H9 (cell line): ENCODE measurements around the gene LIPC. TPM values are rescaled to one million over a fixed set of nuclear protein-coding genes. Genes with fewer than 3 reads are reported as not detected.

ENCODE experiments used
- DNase-seq: peaks from one replicate; pipeline ENCODE4 v3.0.0-alpha.2; 2017
- H2AFZ ChIP-seq: one replicate; pipeline ENCODE4 v1.6.1; 2013; ENCODE audit warnings: mild to moderate bottlenecking, low read length, control low read depth, moderate library complexity
- H2AK5ac ChIP-seq: 2 replicates; pipeline ENCODE4 v1.6.1; 2013; ENCODE audit warnings: low read length, control low read depth, mixed read lengths; ENCODE audit not compliant: insufficient read length
- H2BK120ac ChIP-seq: one replicate; pipeline ENCODE4 v1.6.1; 2013; ENCODE audit warnings: low read depth, mild to moderate bottlenecking, low read length, control low read depth, inconsistent platforms; ENCODE audit not compliant: poor library complexity, severe bottlenecking
- H2BK12ac ChIP-seq: 2 replicates; pipeline ENCODE4 v1.6.1; 2013; ENCODE audit warnings: low read length, control low read depth, mixed read lengths, low read depth; ENCODE audit not compliant: insufficient read length
- H2BK15ac ChIP-seq: 2 replicates; pipeline ENCODE4 v1.6.1; 2013; ENCODE audit warnings: low read depth, low read length, control low read depth
- H2BK20ac ChIP-seq: one replicate; pipeline ENCODE4 v1.6.1; 2013; ENCODE audit warnings: low read depth, mild to moderate bottlenecking, low read length, control low read depth, inconsistent platforms; ENCODE audit not compliant: poor library complexity, severe bottlenecking
- H2BK5ac ChIP-seq: 2 replicates; pipeline ENCODE4 v1.6.1; 2013; ENCODE audit warnings: low read length, control low read depth, mixed read lengths; ENCODE audit not compliant: insufficient read length
- H3K14ac ChIP-seq: 2 replicates; pipeline ENCODE4 v1.6.1; 2013; ENCODE audit warnings: low read length, control low read depth; ENCODE audit not compliant: insufficient read depth
- H3K18ac ChIP-seq: 2 replicates; pipeline ENCODE4 v1.6.1; 2013; ENCODE audit warnings: low read depth, mild to moderate bottlenecking, mixed read lengths, low read length, control low read depth; ENCODE audit not compliant: insufficient read length
- H3K23ac ChIP-seq: 2 replicates; pipeline ENCODE4 v1.6.1; 2013; ENCODE audit warnings: low read length, control low read depth, mixed read lengths, low read depth; ENCODE audit not compliant: insufficient read length
- H3K23me2 ChIP-seq: 2 replicates; pipeline ENCODE4 v1.6.1; 2013; ENCODE audit warnings: low read depth, mild to moderate bottlenecking, mixed read lengths, low read length, control low read depth; ENCODE audit not compliant: insufficient read length, poor library complexity, severe bottlenecking
- H3K27ac ChIP-seq: 2 replicates; pipeline ENCODE4 v1.5.1; 2013; ENCODE audit warnings: low read length, control low read depth, mixed read lengths, low read depth; ENCODE audit not compliant: insufficient read length
- H3K27me3 ChIP-seq: 2 replicates; pipeline ENCODE4 v1.6.1; 2013; ENCODE audit warnings: low read length, control low read depth, inconsistent platforms; ENCODE audit not compliant: insufficient read depth
- H3K4ac ChIP-seq: 2 replicates; pipeline ENCODE4 v1.6.1; 2013; ENCODE audit warnings: low read depth, mild to moderate bottlenecking, control low read depth, inconsistent platforms, low read length, moderate library complexity
- H3K4me1 ChIP-seq: 2 replicates; pipeline ENCODE4 v1.6.1; 2013; ENCODE audit warnings: low read length, control low read depth, inconsistent platforms; ENCODE audit not compliant: insufficient read depth
- H3K4me2 ChIP-seq: 2 replicates; pipeline ENCODE4 v1.6.1; 2013; ENCODE audit warnings: low read length, control low read depth, mixed read lengths; ENCODE audit not compliant: insufficient read length, insufficient read depth
- H3K56ac ChIP-seq: 2 replicates; pipeline ENCODE4 v1.6.1; 2013; ENCODE audit warnings: low read depth, mild to moderate bottlenecking, mixed read lengths, low read length, control low read depth; ENCODE audit not compliant: insufficient read length
- H3K79me1 ChIP-seq: 2 replicates; pipeline ENCODE4 v1.6.1; 2013; ENCODE audit warnings: low read depth, mild to moderate bottlenecking, moderate library complexity, low read length, control low read depth, inconsistent platforms; ENCODE audit not compliant: insufficient read depth, poor library complexity, severe bottlenecking
- H3K79me2 ChIP-seq: 2 replicates; pipeline ENCODE4 v1.6.1; 2013; ENCODE audit warnings: low read length, control low read depth, inconsistent platforms; ENCODE audit not compliant: insufficient read depth
- H3K9ac ChIP-seq: 2 replicates; pipeline ENCODE4 v1.6.1; 2013; ENCODE audit warnings: low read length, control low read depth, mixed read lengths; ENCODE audit not compliant: insufficient read length; ENCODE audit errors: extremely low read depth
- H3K9me3 ChIP-seq: one replicate; pipeline ENCODE4 v1.6.1; 2013; ENCODE audit warnings: low read depth, low read length, inconsistent platforms; ENCODE audit not compliant: control insufficient read depth
- H3T11ph ChIP-seq: one replicate; pipeline ENCODE4 v1.6.1; 2013; ENCODE audit warnings: mild to moderate bottlenecking, low read length, control low read depth, inconsistent platforms
- H4K20me1 ChIP-seq: one replicate; pipeline ENCODE4 v1.6.1; 2013; ENCODE audit not compliant: control insufficient read depth, insufficient read length, insufficient read depth
- H4K5ac ChIP-seq: 2 replicates; pipeline ENCODE4 v1.6.1; 2013; ENCODE audit warnings: low read depth, mild to moderate bottlenecking, mixed read lengths, low read length, control low read depth; ENCODE audit not compliant: insufficient read length
- H4K8ac ChIP-seq: replicated peaks from 2 replicates; pipeline ENCODE4 v1.6.1; 2013; ENCODE audit warnings: low read length, control low read depth, mixed read lengths, low read depth; ENCODE audit not compliant: insufficient read length
- H4K91ac ChIP-seq: 2 replicates; pipeline ENCODE4 v1.6.1; 2013; ENCODE audit warnings: low read depth, mild to moderate bottlenecking, moderate library complexity, mixed read lengths, low read length, control low read depth; ENCODE audit not compliant: insufficient read length
- H3K27ac Mint-ChIP-seq, 3 experiments: 2 replicates in 2 of 3; 3 replicates in 1 of 3; pipeline ENCODE4 v1.8.0; 2020 to 2021; ENCODE audit warnings: mixed read lengths in 3 of 3, mild to moderate bottlenecking in 1 of 3, moderate library complexity in 1 of 3
- H3K27me3 Mint-ChIP-seq: 2 replicates; pipeline ENCODE4 v1.8.0; 2021; ENCODE audit warnings: low read depth, mild to moderate bottlenecking, moderate library complexity, mixed read lengths
- H3K36me3 Mint-ChIP-seq, 3 experiments: 2 replicates in 2 of 3; 3 replicates in 1 of 3; pipeline ENCODE4 v1.8.0; 2020 to 2021; ENCODE audit warnings: low read depth in 3 of 3, mixed read lengths in 3 of 3; ENCODE audit not compliant: insufficient read depth in 1 of 3
- H3K4me1 Mint-ChIP-seq, 2 experiments: 2 replicates each; pipeline ENCODE4 v1.8.0; 2020; ENCODE audit warnings: mixed read lengths in 2 of 2
- H3K4me3 Mint-ChIP-seq, 2 experiments: 2 replicates in 1 of 2; 3 replicates in 1 of 2; pipeline ENCODE4 v1.8.0; 2020 to 2021; ENCODE audit warnings: mild to moderate bottlenecking in 2 of 2, mixed read lengths in 2 of 2, moderate library complexity in 1 of 2
- H3K9me3 Mint-ChIP-seq, 2 experiments: 2 replicates in 1 of 2; 3 replicates in 1 of 2; pipeline ENCODE4 v1.8.0; 2020; ENCODE audit warnings: mild to moderate bottlenecking in 2 of 2, mixed read lengths in 2 of 2, moderate library complexity in 1 of 2
- CTCF ChIP-seq: fragments of 200-600 bp; sonication (generic); conservative IDR thresholded peaks from 3 replicates; pipeline ENCODE4 v1.8.0; 2021; ENCODE audit warnings: antibody characterized with exemption, mild to moderate bottlenecking
- WGBS: extraction: QIAGEN DNeasy Blood & Tissue Kit; methylation state at CpG from one replicate; pipeline ENCODE4 v1.1.7; 2013; ENCODE audit warnings: missing lambda C conversion rate, low lambda C conversion rate, mixed read lengths; ENCODE audit not compliant: insufficient read length; ENCODE audit errors: extremely low coverage; 5-methylcytosine and 5-hydroxymethylcytosine counted together
- total RNA-seq: library from RNA; stranded (reverse); gene quantifications from 2 replicates; pipeline ENCODE4 v1.2.1, GENCODE V29; 2021

LIPC gene
- total RNA-seq, 1 experiment from 2014 or later, result not detected

- no peak overlapping the region for H3K56ac ChIP-seq
- H3K4me2 ChIP-seq, result no peak overlapping the region
- no peaks in the 10 kb centered on the region for H4K20me1 ChIP-seq
- H2AFZ ChIP-seq, result no peak overlapping the region
- no peak overlapping the region for H3K23ac ChIP-seq
- no peak overlapping the region for H2BK20ac ChIP-seq
- no peaks in the 10 kb centered on the region for H3K23me2 ChIP-seq
- no peaks in the 10 kb centered on the region for H3K79me2 ChIP-seq
- H2AK5ac ChIP-seq, result no peak overlapping the region
- Mint-ChIP-seq H3K4me1 (peaks cover 8 to 13% of the 10 kb centered on the region in 2 experiments), H3K27ac (no peak overlapping the region), H3K27me3 (no peaks in the 10 kb centered on the region; the same call in 1 of the 2 replicates), H3K4me3 (no peak overlapping the region), H3K36me3 (no peaks in the 10 kb centered on the region), H3K9me3 (no peaks in the 10 kb centered on the region; a peak in 1 of 5 replicates)
- H3K79me1 ChIP-seq, result no peaks in the 10 kb centered on the region
- no peak overlapping the region for H3T11ph ChIP-seq
- H3K27me3 ChIP-seq, result no peaks in the 10 kb centered on the region
- H3K9ac ChIP-seq, result no peak overlapping the region
- H2BK120ac ChIP-seq, result no peak overlapping the region
- H3K9me3 ChIP-seq, result no peaks in the 10 kb centered on the region
- H4K91ac ChIP-seq, result no peak overlapping the region
- no peak overlapping the region for H4K5ac ChIP-seq
- no peak overlapping the region for H3K14ac ChIP-seq
- no peak overlapping the region for H4K8ac ChIP-seq
- no peak overlapping the region for H3K27ac ChIP-seq
- H3K4me1 ChIP-seq, result no peaks in the 10 kb centered on the region; the same call in none of the 2 replicates
- WGBS, result no CpG with 5 or more reads among the region's 4 CpGs
- no peak overlapping the region for H3K18ac ChIP-seq
- no peak for DNase-seq
- H3K4ac ChIP-seq, result no peak overlapping the region
- TF ChIP-seq CTCF, result no peak
- H2BK12ac ChIP-seq, result no peak overlapping the region
- H2BK15ac ChIP-seq, result no peak overlapping the region
- no peak overlapping the region for H2BK5ac ChIP-seq
These were observed 45.4 kb downstream of the LIPC start for GRCh38 chr15:58477170-58477569.
